OCI-LY3 (cell line): ENCODE data around the gene NCKAP5.

Experiments used
- EZH2phosphoT487 ChIP-seq: fragments of 200-600 bp; shearing (Covaris generic); IDR thresholded peaks from 2 replicates; pipeline ENCODE4 v1.6.1; 2018; ENCODE audit warnings: antibody characterized with exemption, mixed run types, low read depth
- TF ChIP-seq, protein P1 (sequence below): fragments of 200-600, 300-600 bp; sonication (generic); IDR thresholded peaks from 2 replicates; pipeline ENCODE4 v1.5.1; 2014; ENCODE audit warnings: antibody characterized with exemption, low read length, low read depth

DNA sequence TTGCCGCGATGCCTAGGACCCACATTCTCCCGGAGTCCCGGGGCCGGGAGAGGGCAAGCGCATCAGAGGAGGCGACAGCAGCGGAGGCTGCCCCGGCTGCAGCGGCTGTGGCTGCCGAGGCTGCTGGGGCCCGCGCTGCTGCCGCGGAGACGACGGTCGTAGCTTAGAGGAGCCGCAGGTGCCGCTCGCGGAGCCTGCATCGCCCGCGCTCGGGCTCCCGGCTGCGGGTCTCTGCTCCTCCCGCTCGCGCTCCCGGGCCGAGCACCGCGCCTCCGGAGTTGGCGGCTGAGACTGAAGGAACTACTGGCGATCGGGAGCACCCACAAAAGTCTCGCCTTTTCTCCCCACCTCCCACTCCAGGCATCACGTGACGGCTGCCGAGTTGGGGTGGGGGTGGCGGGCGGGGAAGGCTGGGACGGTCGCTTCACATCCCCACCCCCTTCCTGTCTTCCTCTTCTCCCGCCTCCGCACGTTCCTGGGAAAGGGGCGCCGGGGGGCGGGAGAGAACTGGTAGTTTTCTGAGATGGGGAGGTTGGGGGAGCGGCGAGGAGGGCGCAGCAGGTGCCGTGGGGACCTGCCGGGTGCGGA lies 898.3 kb downstream of the NCKAP5 start, which contains the start of gene LYPD1:
- TF ChIP-seq, protein P1, sequence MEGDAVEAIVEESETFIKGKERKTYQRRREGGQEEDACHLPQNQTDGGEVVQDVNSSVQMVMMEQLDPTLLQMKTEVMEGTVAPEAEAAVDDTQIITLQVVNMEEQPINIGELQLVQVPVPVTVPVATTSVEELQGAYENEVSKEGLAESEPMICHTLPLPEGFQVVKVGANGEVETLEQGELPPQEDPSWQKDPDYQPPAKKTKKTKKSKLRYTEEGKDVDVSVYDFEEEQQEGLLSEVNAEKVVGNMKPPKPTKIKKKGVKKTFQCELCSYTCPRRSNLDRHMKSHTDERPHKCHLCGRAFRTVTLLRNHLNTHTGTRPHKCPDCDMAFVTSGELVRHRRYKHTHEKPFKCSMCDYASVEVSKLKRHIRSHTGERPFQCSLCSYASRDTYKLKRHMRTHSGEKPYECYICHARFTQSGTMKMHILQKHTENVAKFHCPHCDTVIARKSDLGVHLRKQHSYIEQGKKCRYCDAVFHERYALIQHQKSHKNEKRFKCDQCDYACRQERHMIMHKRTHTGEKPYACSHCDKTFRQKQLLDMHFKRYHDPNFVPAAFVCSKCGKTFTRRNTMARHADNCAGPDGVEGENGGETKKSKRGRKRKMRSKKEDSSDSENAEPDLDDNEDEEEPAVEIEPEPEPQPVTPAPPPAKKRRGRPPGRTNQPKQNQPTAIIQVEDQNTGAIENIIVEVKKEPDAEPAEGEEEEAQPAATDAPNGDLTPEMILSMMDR, result no peak
- no peak for TF ChIP-seq EZH2phosphoT487
